Stimulated activated CD4-positive, alpha-beta T cell treated with anti-CD3 and anti-CD28 coated beads, Interleukin-15, amount 100 ng/mL, for 1 hour (primary cell): ENCODE measurements around the gene GALNT9.
A peak's percentile ranks its signal among the peaks of the same experiment; 100 is the strongest.

Source experiments
- DNase-seq, 2 donors: peaks; one replicate each; pipeline ENCODE4 v3.0.0-alpha.2; 2020; ENCODE audit warnings: low read depth in 1 of 2, low spot score in 1 of 2

The GALNT9 gene

GRCh38 chr12:132327336-132328171 is 1.8 kb downstream of the GALNT9 start:
- DNase-seq, result peak in 1 of 2 donors; percentile 49

GRCh38 chr12:132326646-132327045 is 2.7 kb downstream of the GALNT9 start:
- DNase-seq, result no peak

GRCh38 chr12:132325733-132326130 is 3.7 kb downstream of the GALNT9 start:
- no peak for DNase-seq

- no peak for DNase-seq
Measured at GRCh38 chr12:132324841-132325732, 4.3 kb downstream of the GALNT9 start.

GRCh38 chr12:132324173-132324572 is 5.2 kb downstream of the GALNT9 start:
- no peak for DNase-seq

GRCh38 chr12:132323171-132324010 is 6.0 kb downstream of the GALNT9 start:
- DNase-seq, result no peak

GRCh38 chr12:132322206-132323132 is 6.9 kb downstream of the GALNT9 start:
- DNase-seq, result no peak

- DNase-seq, result no peak
Measured at GRCh38 chr12:132321321-132322118, 7.9 kb downstream of the GALNT9 start.

GRCh38 chr12:132320767-132321211 is 8.6 kb downstream of the GALNT9 start:
- DNase-seq, result no peak

- no peak for DNase-seq
Measured at GRCh38 chr12:132319991-132320570, 9.3 kb downstream of the GALNT9 start.

- no peak for DNase-seq
Measured at GRCh38 chr12:132319359-132319950, 9.9 kb downstream of the GALNT9 start.

- DNase-seq, result no peak
Measured at GRCh38 chr12:132318618-132319033, 10.8 kb downstream of the GALNT9 start.

GRCh38 chr12:132318135-132318534 is 11.3 kb downstream of the GALNT9 start:
- no peak for DNase-seq

- DNase-seq, result no peak
Measured at GRCh38 chr12:132317233-132317938, 12.0 kb downstream of the GALNT9 start.

GRCh38 chr12:132316497-132317232 is 12.7 kb downstream of the GALNT9 start:
- DNase-seq, result no peak

GRCh38 chr12:132315951-132316350 is 13.4 kb downstream of the GALNT9 start:
- no peak for DNase-seq

- no peak for DNase-seq
Measured at GRCh38 chr12:132315507-132315906, 13.9 kb downstream of the GALNT9 start.
